SU-DHL-6 (cell line): Measurements from ENCODE around the gene NOD2.

Experiments used
- EZH2phosphoT487 ChIP-seq: fragments of 200-600 bp; sonication (generic), shearing (Covaris generic); conservative IDR thresholded peaks from 2 replicates; pipeline ENCODE4 v1.6.1; 2018; ENCODE audit warnings: mild to moderate bottlenecking, antibody characterized with exemption, low read length, moderate library complexity, mixed read lengths
- TF ChIP-seq, protein P1 (sequence below): fragments of 200-600 bp; sonication (generic); IDR thresholded peaks from one replicate; pipeline ENCODE4 v1.5.1; 2017; ENCODE audit warnings: antibody characterized with exemption, mild to moderate bottlenecking, low read length, moderate library complexity; ENCODE audit not compliant: insufficient read depth, poor library complexity, severe bottlenecking

DNA sequence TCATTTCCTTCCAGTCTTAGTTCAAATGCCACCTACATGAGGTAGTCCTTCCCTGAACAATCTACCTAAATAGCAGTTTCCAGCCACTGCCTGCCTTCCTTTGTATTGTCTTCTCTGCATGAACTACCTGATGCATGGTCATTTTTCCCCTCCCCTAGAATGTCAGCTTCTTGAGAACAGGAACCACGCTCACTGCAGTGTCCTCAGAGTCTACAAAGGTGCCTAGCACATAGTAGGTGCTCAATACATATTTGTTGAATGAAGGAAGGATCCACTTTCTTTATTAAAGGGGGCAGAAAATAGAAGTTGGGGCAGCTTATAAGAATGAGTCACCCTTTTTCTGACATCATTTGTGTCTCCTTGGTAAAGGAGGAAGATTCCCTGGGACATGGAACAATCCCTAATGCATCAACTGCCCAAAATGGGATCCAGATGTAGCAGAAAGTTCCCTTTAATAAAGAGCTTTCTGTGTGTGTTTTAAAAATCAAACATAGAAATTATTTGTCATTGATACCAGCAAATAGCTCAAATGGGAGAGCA is 44.1 kb downstream of the NOD2 start:
- TF ChIP-seq, protein P1, sequence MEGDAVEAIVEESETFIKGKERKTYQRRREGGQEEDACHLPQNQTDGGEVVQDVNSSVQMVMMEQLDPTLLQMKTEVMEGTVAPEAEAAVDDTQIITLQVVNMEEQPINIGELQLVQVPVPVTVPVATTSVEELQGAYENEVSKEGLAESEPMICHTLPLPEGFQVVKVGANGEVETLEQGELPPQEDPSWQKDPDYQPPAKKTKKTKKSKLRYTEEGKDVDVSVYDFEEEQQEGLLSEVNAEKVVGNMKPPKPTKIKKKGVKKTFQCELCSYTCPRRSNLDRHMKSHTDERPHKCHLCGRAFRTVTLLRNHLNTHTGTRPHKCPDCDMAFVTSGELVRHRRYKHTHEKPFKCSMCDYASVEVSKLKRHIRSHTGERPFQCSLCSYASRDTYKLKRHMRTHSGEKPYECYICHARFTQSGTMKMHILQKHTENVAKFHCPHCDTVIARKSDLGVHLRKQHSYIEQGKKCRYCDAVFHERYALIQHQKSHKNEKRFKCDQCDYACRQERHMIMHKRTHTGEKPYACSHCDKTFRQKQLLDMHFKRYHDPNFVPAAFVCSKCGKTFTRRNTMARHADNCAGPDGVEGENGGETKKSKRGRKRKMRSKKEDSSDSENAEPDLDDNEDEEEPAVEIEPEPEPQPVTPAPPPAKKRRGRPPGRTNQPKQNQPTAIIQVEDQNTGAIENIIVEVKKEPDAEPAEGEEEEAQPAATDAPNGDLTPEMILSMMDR: no peak
- TF ChIP-seq EZH2phosphoT487: no peak
